GM21423 (cell line): Measurements from ENCODE around the gene CXCL17.
A peak's percentile ranks its signal among the peaks of the same experiment; 100 is the strongest.

Experiments used
- ATAC-seq: cut with Tn5 transposase; IDR thresholded peaks from one replicate; pipeline ENCODE4 v1.9.1; 2021; ENCODE audit warnings: mild to moderate bottlenecking, moderate library complexity; ENCODE audit not compliant: unreplicated experiment

The CXCL17 gene

DNA sequence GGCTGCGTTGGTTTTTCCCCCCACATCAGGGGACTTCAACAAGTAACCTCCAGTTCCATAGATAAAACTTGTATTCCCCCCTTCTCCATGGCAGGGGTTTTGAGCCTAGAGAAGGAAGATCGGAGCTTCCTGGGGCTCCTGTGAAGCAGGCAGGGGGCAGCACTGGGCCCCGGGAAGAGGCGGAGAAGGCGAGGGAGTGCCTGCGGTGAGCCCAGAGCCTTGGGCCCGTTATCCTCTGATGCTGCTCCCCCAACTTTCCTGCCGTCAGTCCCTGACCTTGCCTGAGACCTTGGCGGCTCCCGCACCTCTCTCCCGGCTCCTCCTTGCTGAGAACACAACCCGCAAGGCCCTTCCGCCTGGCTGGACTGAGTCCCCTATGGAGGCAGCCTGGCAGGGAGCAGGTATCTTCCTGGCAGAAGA, 18.0 kb downstream of the CXCL17 start:
- no peak for ATAC-seq

DNA sequence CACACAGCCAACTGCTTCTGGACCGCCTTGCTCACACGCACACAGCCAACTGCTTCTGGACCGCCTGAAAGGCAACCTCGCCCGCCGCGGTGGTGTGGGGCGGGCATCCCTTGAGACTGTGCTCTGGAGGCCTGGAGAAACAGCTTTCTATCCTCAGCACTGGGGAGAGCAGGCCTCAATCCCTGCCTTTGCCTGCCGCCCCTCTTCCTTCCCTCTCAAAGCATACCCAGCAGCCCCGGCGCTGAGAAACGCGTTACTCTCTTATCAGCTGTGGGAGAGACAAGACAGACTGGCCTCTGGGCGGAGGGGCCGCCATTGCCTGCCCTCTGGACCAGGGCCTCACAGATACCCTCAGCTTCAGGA, 18.4 kb downstream of the CXCL17 start:
- ATAC-seq, result no peak

DNA sequence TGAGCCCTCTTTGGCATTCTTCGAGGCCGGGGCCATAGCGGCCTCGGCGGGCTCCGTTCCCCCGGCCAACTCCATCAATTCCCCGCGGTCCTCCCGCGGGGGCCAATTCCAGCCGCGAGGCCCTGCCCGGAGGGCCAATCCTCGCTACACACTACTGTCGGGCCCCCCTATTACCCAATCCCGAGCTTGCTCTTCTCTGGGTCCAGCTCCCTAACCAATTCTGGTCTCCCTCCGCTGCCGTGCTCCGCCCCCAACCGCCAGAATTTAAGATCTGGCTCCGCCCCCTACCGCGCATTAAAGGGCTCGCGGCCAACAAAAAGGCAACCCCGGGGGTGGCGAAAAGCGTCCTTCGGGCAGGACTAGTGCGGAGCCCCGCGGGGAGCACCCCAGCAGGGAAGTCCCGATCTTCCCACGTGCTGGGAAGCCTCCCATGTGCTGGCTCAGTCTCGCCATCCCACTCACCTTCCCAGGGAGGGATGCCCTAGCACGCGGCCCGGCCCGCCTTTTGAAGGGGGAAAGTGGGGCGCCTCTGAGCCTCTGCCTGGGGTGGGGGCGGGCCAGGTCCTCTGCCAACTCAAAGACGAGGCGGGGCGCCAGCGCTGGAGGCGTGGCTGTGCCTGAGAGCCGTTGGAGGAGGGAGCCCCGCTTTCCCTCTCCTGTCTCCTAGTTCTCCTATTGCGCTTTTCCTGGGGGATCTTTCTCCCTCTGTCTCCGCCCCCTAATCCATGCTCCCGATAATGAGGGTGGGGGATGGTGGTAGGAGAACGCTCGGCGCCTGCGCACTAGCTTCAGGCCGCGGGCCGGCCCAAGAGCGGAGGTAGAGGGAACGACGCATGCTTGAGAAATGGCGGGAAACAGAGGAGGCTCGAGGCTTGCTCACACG, 19.0 kb downstream of the CXCL17 start:
- peak; percentile 83 for ATAC-seq

DNA sequence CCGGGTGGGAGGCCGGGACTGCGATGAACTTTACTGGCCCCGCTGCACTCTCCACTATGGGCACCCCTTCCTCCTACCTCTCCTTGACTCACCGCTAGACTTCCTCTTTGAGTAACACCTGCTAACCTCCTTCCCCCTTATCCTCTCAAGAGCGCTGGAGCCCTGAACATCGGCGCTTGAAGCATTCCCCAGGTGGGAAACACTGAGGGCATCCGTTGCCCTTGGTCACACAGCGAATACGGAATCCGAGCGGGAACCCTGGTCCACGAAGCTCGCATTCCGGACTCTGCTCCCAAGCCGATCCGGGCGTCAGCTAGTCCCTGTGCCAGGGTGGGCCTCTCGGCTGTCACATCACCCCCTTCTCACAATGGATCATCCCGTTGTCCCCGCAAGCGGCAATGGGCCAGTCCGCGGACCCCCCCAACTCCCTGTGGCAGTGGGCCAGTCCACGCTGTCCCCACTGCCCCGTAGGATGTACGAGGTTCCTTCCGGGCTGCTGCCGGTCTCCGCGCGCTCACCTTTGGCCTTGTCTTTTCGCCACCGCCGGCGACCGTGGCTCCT, 19.8 kb downstream of the CXCL17 start:
- peak; percentile 30 for ATAC-seq

DNA sequence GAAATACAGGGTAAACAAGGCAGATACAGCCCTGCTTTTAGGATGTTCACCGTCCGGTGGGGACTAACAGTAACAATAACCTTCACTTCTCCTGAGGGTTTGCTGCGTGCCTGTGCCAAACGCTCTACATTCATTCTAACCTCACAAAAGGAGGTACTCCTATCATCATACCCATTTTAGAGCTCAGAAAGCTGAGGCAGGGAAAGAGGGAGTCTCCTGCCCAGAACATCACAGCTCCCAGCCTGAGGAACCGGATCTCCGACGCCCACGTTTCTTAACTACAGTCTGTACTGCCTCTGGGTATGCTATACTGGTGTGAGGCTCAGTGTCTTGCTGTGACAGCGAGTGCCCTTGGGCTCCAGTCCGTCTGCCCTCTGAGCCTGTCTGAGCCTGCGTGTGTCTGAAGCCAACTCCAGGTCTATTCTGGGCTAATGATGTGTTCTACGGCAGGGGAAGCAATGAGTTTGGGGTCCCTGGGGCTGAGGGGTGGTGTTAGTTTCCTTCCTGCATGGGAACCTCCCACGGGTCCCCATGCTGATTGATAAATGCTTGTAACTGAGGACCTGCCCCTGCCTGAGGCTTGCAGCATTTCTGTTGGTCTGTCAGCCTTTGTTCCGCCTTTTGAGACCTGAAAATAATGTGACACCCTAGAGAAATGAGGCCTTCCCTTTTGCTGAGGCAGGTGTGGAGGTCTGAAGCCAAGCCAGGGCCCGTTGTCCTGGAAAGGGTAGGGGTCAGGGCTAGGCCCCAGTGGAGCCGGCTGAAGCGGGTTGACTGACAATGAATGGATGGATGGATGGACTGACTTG, 20.4 kb downstream of the CXCL17 start:
- ATAC-seq, result no peak

DNA sequence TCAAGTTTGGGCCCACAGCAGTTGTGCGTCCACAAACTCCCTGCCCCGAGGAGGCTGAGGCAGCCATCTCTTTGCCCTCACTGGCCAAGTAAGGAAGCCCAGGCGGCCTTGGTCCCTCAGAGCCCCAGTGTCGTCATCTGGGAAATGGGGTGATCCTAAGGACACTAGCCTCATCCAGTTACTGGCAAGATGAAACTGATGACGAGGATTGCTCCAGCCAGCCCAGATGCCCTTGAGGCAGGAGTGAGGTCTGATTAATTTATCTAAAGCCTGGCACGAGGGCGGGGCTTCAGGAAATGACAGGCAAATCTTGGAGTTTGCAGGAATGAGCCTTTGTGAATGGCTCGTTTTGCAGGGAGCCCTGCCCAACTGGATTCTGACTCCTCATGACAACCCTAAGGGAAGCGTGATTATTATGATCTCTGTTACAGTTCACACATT, 21.1 kb downstream of the CXCL17 start:
- ATAC-seq, result no peak

DNA sequence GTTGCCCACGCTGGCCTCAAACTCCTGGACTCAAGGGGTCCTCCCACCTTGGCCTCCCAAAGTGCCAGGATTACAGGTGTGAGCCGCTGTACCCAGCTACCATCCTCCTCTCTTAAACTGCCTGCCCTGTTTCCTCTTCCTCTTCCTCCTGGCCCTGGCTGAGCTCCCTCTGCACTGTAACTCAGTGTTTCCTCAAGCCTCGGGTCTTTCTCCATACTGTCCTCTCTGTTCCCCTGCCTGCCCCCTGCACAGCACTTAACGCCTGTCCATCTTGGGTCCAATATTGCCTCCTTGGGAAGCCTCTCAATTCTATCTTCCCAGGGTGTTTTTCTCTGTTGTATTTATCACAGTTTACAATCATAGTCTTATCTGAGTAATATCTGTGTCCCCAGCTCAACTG, 21.6 kb downstream of the CXCL17 start:
- ATAC-seq, result no peak

DNA sequence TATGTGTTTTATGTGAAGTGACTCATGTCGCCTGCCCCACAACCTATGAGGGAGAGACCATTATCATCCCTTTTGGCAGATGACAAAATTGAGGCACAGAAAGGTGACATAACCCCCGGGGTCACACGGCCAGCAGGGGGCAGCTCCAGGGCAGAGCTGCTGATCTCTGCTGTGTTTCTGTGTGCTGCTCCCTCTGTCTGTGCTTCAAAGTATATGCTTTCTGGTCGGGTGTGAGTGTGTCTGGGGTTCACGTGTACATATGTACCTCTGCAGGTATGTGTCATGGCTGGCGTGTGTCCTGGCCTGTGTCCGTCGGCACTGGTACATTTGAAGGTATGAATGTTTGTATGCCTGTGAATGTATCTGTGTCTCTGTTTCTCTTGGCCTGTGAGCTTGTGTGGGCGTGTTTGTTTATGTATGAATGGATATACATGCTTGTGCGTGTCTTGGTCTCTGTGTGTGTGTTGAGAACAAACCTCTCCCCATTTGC, 22.6 kb downstream of the CXCL17 start:
- no peak for ATAC-seq

DNA sequence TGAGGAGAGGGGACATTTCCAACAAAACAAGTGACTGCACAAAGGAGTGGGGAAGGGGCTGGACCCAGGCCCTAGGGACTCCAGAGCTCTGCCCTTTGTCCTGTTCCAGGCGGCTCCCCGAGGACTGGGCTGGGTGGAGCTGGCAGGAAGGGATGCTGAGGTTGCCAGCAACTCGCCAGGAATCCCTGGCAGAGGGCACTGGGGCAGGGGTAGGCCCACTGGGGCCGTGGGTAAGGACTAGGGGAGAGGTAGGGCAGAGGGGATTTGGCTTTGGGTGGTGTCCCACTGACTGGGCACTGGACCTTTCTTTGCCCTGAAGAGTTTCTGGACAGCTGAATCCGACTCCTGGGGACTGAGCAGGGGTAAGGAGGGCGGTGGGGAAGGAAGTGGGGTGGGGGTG, 23.4 kb downstream of the CXCL17 start:
- no peak for ATAC-seq

DNA sequence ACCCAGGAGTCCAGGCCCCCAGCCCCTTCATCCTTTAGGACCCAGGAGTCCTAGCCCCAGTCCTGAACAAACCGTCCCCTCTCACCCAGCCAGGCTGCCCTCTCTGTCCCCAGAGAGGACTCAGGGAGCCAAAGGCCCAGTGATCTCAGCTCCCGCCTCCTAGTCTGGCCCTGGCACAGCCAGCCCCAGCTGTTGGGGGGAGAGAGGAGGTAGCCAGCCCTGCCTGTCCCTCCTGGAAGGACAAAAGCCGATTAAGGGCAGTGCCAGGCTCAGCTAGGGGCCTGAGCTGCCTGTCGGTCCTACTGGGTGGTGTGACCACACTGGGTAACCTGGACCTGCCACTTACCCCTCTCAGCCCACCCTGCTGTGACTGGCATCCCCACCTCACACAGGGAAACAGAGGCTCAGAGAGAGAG, 30.1 kb downstream of the CXCL17 start:
- no peak for ATAC-seq

DNA sequence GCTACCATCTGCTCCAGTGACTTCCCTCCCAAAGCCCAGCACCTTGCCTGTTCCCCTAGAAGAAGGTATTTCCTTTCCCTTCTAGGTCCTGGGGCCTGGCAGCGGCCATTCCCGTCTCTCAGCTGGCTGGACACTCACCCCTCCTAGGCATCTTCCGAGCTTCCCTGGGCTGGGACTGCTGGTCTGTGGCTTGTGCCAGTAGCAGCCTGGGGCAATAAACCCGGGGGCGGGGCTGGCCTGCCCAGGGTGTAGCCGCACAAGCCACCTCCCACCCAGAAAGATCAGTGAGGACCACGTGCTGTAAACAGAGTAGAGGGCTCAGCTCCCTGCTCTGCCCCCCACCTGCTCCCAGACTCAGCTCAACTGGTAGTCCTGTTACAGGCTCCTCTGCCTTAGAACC, 30.5 kb downstream of the CXCL17 start:
- no peak for ATAC-seq

DNA sequence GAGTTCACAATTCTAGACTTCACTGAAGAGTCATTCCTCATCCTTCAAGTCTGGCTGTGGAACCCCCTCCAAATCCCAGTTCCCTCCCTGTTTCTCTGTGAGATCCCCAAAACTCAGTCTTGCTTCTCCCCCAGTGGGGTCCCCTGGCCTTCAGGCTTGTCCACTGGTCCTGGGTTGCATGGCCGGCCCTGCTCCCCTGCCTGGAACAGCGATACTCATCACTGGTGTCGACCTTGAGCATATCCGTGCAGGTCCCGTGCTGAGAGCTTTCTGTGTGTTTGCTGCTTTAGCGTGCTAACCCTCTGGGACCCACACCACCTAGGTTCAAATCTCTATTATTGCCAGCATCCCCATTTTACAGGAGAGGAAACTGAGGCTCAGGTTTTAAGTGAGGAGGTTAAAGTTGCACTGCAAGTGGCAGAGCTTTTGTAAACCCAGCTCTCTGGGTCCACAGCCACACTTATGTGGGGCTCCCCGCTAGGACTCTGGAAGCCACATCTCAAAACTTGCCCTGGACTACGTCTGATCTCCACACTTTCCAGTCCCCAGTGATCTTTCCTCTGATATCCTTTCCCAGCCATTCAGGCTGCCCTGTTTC, 31.1 kb downstream of the CXCL17 start:
- no peak for ATAC-seq

DNA sequence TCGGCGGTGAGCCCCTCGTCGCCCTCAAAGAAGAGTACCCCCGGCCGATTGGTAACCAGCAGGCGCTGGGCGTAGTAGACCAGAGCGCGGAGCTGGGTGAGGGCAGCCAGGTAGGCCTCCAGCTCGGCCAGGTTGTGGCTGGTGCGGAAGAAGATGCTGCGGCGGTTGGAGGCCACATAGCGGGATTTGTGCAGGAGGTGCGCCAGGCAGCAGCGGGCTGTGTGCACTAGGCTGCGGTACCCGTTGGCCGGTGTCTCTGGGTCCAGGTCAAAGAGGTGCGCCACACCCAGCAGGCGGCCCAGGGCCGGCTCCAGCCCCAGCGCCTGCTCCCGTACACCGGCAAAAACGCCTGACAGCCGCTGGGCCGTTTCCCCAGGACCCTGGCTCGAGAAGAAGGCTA, 32.4 kb downstream of the CXCL17 start:
- no peak for ATAC-seq

DNA sequence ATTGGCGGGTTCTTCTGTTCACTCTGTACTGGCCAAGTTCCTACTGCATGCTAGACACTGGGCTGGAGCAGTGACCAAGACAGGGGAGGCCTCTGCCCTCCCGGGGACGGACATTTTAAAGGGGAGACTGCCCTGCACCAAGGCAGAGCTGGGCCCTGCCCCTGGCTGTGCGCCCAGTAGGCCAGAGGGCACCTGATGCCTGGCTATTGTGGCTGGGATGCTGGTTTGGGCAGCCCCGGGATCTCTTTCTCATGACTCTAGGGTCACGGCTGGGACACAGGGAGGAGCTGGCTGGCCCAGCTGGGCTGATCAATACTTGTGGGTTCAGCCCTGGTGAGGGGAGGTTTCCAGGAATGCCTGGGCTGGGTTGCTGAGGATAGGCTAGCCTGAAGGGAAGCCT, 33.3 kb downstream of the CXCL17 start:
- ATAC-seq, result no peak

DNA sequence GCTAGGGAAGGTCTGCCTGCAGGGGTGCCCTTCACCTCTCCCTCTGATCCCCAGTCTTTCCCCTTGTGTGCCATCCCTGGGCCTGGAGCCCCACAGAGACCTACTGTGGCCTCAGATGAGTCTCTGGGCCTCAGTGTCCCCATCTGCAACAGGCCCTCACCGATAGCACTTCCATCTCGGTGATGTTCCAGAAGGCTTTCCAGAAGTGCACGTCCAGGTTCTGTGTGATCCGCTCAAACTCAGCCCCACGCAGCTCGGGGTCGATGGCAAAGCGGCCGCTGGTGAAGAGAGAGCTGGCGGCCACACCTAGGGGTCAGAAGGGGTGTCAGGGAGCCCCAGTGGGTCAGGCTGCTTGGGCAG, 35.0 kb downstream of the CXCL17 start:
- no peak for ATAC-seq

DNA sequence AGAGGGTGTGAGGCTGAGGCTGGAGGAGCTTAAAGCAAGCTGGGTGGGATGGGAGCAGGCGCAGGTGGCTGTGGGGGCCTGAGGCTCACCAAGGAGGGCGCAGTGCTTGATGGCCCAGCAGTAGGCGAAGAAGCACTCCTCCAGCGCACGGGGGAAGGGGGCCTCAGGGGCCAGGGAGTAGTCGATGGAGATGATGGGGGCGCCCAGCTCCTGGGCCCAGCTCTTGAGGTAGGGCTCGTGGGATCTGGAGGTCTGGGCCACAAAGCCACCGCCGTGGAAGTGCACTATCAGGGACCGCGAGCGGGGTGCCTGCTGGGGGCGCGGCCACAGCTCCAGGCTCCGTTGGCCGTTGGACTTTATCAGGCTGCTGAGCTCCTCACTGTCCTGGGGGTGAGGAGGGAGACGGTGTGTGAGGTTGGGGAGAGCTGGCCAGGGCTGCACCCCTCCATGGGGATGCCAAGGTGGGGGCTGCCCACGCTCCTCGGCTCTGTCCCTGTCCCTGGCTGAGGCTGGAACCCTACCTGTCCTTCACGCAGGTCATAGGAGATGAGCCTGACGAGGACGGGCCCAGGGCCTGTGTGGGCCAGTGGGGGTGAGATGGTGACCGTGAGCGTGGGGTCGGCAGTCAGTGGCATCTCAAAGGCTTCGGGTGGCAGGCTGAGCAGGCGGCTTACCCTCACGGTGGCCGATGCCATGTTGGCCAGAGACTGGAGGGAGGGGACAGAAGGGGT, 35.5 kb downstream of the CXCL17 start:
- no peak for ATAC-seq

DNA sequence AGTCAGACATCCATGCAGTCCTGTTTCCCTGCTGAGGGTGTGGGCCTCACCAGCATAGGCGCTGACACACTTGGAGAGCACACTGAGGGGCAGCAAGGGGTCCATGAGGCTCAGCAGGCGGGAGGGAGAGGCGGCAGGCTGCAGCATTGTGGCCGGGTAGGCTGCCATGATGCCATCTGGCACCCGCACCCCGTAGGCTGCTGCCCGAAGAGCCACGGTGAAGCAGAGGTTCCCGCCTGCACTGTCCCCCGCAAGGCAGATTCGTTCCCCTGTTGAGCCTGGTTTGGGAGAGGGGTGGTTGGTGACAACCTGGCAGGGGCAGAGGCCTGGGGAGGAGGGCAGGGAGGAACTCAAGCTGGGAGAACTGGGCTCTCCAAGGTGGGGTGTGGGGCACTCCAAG, 36.6 kb downstream of the CXCL17 start:
- ATAC-seq, result no peak

DNA sequence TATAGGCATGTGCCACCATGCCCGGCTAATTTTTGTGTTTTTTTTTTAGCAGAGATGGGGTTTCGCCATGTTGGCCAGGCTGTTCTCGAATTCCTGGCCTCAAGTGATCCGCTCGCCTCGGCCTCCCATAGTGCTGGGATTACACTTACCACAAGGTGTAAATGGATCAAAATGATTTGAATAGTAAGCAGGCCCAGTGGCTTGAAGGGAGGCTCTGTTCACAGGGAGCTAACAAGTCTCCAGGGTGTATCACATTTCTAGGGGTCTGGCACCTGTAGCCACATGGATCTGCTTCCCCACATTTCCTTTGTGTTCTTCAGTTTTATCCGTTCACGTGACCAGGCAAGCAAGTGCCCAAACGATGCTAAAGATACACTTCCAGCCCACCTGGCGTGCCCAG, 39.2 kb downstream of the CXCL17 start:
- ATAC-seq, result no peak

DNA sequence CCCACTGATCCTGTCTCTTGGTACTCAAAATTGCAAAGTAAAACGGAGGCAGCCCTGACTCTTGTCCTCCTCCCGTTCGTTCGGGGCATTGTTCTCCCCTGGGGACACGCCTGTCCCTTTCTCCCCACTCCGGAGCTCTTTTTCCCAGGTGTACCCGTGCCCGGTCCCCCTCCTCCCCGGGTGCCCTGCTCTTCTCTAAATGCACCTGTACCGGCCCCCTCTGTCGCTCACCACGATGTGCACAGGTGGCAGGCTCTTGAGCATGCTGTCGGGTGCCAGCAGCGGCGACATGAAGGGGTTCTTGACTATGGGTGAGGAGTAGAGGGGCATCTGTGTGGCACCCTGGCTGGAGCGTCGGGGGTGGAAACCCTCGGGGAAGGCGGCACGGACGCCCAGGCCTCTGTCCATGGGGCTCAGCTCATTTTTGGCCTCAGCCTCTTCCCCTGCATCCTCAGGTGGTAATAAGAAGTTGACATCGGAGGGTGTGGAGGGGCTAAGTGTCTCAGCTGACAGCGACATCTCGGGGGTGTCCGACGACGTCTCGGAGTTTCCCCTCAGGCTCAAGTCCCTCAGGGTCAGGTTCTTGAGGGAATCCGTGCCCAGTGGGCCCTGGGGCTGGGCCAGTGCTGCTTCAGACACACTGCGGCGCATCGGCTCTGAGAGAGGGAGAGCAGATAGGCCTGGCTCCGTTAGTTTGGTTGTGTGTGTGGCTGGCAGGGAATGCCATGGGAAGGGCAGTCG, 40.2 kb downstream of the CXCL17 start:
- ATAC-seq, result no peak
